NCI-H526 treated with DMSO at 0.1 percent for 48 hours (cell line): ENCODE measurements around the gene ZSCAN30.
"Not testable (repeated sequence)": the region's sequence is repeated elsewhere in the genome, so short reads cannot be mapped to it uniquely, and the experiment has no call there.

Source experiments
- DNase-seq: peaks from one replicate; lab custom pipeline; 2025; lab: John Stamatoyannopoulos, UW

Gene ZSCAN30

GRCh38 chr18:35231052-35231451 lies 59.0 kb downstream of the ZSCAN30 start:
- DNase-seq: peak; percentile 33

- no peak for DNase-seq
Measured at GRCh38 chr18:35227254-35227653, 62.8 kb downstream of the ZSCAN30 start.

- no peak for DNase-seq
Measured at GRCh38 chr18:35223797-35224196, 66.2 kb downstream of the ZSCAN30 start.

- DNase-seq: no peak
Measured at GRCh38 chr18:35220424-35220823, 69.6 kb downstream of the ZSCAN30 start.

GRCh38 chr18:35219331-35219730 lies 70.7 kb downstream of the ZSCAN30 start:
- not testable (repeated sequence) for DNase-seq

- DNase-seq: not testable (repeated sequence)
Measured at GRCh38 chr18:35216611-35217010, 73.4 kb downstream of the ZSCAN30 start.

- DNase-seq: no peak
Measured at GRCh38 chr18:35215026-35215425, 75.0 kb downstream of the ZSCAN30 start.

- DNase-seq: not testable (repeated sequence)
Measured at GRCh38 chr18:35205746-35206458, 84.1 kb downstream of the ZSCAN30 start.

GRCh38 chr18:35205199-35205712 lies 84.8 kb downstream of the ZSCAN30 start:
- DNase-seq: no peak

GRCh38 chr18:35203067-35203466 lies 87.0 kb downstream of the ZSCAN30 start:
- no peak for DNase-seq

GRCh38 chr18:35201256-35201931 lies 88.6 kb downstream of the ZSCAN30 start:
- no peak for DNase-seq
